Vagina (tissue), 2 donors: Measurements from ENCODE around the gene SELL. TPM values are rescaled to one million over a fixed set of nuclear protein-coding genes. Genes with fewer than 3 reads are reported as not detected.

Experiments used
- DNase-seq, 2 donors: peaks; one replicate each; pipeline ENCODE4 v3.0.0-alpha.2; 2017; ENCODE audit errors: extremely low spot score in 2 of 2
- H3K27ac ChIP-seq: fragments of 200-600 bp; sonication (generic); one replicate; pipeline ENCODE4 v1.5.1; 2019
- H3K27me3 ChIP-seq: fragments of 200-600 bp; sonication (generic); one replicate; pipeline ENCODE4 v1.5.1; 2019
- H3K36me3 ChIP-seq, 2 donors: fragments of 200-600 bp; sonication (generic); one replicate each; pipeline ENCODE4 v1.5.1; 2017 to 2019
- H3K4me1 ChIP-seq: fragments of 200-600 bp; sonication (generic); one replicate; pipeline ENCODE4 v1.5.1; 2019
- H3K4me3 ChIP-seq, 2 donors: fragments of 200-600 bp; sonication (generic); 1 replicate in 1 of 2; 2 replicates in 1 of 2; pipeline ENCODE4 v1.5.1; 2016 to 2019
- H3K9me3 ChIP-seq: fragments of 200-600 bp; sonication (generic); one replicate; pipeline ENCODE4 v1.5.1; 2019
- POLR2A ChIP-seq, 2 donors: fragments of 450-650 bp; IDR thresholded peaks; one replicate each; pipeline ENCODE4 v1.6.1; 2017; ENCODE audit warnings: antibody characterized with exemption in 2 of 2, mild to moderate bottlenecking in 2 of 2, moderate library complexity in 2 of 2
- POLR2AphosphoS5 ChIP-seq, 2 donors: sonication (generic); formaldehyde crosslinking; IDR thresholded peaks; one replicate each; pipeline ENCODE4 v1.9.0; 2017; ENCODE audit warnings: antibody characterized with exemption in 2 of 2, mild to moderate bottlenecking in 2 of 2, low read depth in 1 of 2; ENCODE audit not compliant: insufficient read depth in 1 of 2
- intact Hi-C: fragments of 100-400 bp; cut with DNase I; formaldehyde crosslinking; loops from one replicate; pipeline ENCODE4 v1.15.1; 2023
- total RNA-seq: library from RNA; depleted of rRNA; stranded (reverse); fragments of >200 nt; gene quantifications from one replicate; pipeline ENCODE4 v1.2.3, GENCODE V29; 2016
- TF ChIP-seq, protein P1 (sequence below), 3 experiments: fragments of 450-650 bp in 2 of 3; fragments of 200-600 bp in 1 of 3; sonication (generic) in 1 of 3; IDR thresholded peaks; one replicate each; pipeline ENCODE4 v1.5.1; 2017 to 2019; ENCODE audit warnings: antibody characterized with exemption in 3 of 3, mild to moderate bottlenecking in 2 of 3, moderate library complexity in 2 of 3

Gene SELL
- total RNA-seq, 1 donor from 2014 or later = not detected

DNA sequence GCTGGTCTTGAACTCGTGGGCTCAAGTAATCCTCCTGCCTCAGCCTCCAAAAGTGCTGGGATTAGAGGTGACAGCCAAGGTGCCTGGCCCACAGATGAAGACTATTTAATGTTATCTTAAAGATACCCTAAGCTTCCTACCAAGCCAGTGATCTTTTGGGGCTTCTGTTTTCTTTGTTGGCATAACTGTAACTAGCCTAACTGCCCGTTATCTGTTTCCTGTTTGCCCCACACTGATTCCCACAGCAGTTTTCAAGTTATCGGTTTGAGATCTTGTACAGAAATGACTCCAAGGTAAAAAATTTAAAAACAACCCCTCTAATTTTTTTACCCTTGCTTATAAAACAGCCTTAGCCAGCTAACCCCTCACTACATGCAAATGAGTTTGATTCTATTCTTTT lies 12.4 kb downstream of the SELL start:
- Histone ChIP-seq H3K4me3 (no peak overlapping the region), H3K36me3 (no peaks in the 10 kb centered on the region), H3K9me3 (no peaks in the 10 kb centered on the region), H3K27me3 (no peaks in the 10 kb centered on the region), H3K4me1 (no peaks in the 10 kb centered on the region), H3K27ac (no peak overlapping the region)
- DNase-seq = no peak
- TF ChIP-seq, protein P1, sequence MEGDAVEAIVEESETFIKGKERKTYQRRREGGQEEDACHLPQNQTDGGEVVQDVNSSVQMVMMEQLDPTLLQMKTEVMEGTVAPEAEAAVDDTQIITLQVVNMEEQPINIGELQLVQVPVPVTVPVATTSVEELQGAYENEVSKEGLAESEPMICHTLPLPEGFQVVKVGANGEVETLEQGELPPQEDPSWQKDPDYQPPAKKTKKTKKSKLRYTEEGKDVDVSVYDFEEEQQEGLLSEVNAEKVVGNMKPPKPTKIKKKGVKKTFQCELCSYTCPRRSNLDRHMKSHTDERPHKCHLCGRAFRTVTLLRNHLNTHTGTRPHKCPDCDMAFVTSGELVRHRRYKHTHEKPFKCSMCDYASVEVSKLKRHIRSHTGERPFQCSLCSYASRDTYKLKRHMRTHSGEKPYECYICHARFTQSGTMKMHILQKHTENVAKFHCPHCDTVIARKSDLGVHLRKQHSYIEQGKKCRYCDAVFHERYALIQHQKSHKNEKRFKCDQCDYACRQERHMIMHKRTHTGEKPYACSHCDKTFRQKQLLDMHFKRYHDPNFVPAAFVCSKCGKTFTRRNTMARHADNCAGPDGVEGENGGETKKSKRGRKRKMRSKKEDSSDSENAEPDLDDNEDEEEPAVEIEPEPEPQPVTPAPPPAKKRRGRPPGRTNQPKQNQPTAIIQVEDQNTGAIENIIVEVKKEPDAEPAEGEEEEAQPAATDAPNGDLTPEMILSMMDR (IDR thresholded peaks at IDR 0.05) = no peak
- no peak for TF ChIP-seq POLR2A (IDR thresholded peaks at IDR 0.05)
- no peak for TF ChIP-seq POLR2AphosphoS5 (IDR thresholded peaks at IDR 0.05; ENCODE audit: insufficient read depth in 1 of 2, low read depth in 1 of 2)
- intact Hi-C loops = no loop called here

DNA sequence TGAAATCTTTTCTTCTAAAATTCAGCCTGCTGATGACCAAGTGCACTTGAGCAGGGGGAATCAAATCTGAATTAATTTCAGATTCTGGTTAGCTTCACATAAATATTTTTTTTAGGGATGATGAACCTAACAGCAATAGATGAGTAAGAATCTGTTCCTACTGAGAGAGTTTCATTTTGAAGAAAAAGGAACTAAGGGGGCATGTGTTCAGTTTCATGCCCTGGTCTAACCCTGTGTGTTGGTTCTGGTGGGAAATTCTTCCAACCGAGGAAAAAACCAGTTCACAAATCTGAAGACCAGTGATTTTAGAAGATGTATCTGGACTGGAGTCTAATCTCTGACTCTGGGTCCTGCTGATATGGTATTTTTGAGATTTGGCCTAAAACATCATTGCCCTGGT lies 13.7 kb downstream of the SELL start:
- intact Hi-C loops = no loop called here
- H3K4me3 ChIP-seq = no peak overlapping the region
- H3K27me3 ChIP-seq = no peaks in the 10 kb centered on the region
- H3K4me1 ChIP-seq = no peaks in the 10 kb centered on the region
- no peak for DNase-seq
- H3K27ac ChIP-seq = no peak overlapping the region
- H3K36me3 ChIP-seq = no peaks in the 10 kb centered on the region
- TF ChIP-seq POLR2AphosphoS5 (IDR thresholded peaks at IDR 0.05; ENCODE audit: insufficient read depth in 1 of 2, low read depth in 1 of 2) = no peak
- no peak for TF ChIP-seq POLR2A (IDR thresholded peaks at IDR 0.05)
- TF ChIP-seq, protein P1 (IDR thresholded peaks at IDR 0.05) = no peak
- H3K9me3 ChIP-seq = no peaks in the 10 kb centered on the region

DNA sequence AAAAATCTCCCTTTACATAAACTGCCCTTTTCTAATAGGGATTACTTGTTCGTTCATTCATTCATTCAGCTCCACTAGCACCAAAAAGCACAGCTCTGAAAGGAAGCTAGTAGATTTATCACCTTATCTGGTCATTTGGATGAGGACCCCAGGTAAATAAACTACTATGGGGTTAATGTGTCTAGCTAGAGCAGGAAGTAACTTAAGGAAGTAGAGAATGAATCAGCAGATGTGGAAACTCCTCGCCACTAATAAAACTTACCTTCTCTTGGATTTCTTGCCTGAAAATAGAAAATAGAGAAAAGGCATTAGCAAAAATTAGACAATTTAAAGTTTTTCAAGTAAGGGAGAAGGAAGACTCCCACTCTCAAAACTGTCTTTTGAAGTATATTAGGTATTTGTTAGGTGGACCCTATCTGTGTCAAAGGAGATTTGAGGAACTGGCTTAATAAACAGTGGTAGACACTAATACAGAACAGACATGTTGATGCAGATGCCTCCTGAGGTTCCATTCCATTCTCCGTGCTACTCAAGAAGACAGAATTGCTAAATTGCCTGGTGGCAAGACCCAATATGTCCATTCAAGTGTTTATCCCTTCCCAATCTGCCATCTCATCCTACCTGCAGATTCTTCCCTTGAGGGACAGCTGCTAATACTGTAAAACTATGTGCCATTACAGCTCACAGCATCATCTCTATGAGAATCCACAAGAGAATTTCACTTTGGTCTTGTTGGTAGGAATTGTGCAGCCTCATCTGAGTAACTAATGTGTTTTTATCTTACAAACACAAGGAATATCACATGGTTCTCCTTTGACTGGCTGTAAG lies 14.9 kb downstream of the SELL start:
- intact Hi-C loops = no loop called here
- Histone ChIP-seq H3K9me3 (no peaks in the 10 kb centered on the region), H3K4me3 (no peak overlapping the region), H3K4me1 (no peaks in the 10 kb centered on the region), H3K27me3 (no peaks in the 10 kb centered on the region), H3K36me3 (no peaks in the 10 kb centered on the region), H3K27ac (no peak overlapping the region)
- no peak for DNase-seq
- TF ChIP-seq POLR2AphosphoS5 (IDR thresholded peaks at IDR 0.05; ENCODE audit: insufficient read depth in 1 of 2, low read depth in 1 of 2) (no peak), POLR2A (IDR thresholded peaks at IDR 0.05) (no peak)
- TF ChIP-seq, protein P1 (IDR thresholded peaks at IDR 0.05) = no peak

DNA sequence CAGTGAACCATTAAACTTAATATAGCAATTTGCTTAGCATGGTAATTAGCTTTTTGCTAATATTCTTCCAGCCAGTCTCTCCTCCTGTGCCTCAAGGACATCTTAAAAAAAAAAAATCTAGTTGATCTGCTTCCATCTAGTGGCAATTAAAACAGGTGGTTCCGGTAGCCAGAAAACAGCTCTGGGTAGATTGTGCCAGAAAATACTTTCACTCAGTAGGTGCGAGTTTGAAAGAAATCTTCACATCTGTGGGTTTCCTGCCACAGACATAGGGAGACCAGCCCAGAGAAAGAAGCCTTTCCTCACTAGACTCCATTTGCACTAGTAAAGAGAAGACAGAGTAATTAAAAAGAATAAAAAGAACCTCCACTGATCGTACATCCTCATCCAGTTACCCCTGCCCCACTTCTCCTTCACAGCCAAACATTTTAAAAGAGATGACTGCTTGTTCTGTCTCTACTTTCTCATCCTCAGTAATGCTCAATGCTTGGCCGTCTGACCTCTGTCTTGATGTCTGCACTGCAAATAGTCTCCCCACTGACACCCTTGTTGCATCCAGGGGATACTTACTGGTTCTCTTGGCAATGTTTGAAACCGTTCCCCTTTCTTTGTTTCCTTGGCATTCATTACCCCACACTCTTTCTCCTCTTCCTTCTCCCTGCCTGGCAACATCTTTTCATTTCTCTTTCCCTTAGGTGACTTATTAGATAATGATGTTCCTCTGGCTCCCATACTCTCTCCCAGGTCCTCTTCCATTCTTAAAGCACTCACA lies 16.9 kb downstream of the SELL start:
- Histone ChIP-seq H3K27ac (no peak overlapping the region), H3K9me3 (no peaks in the 10 kb centered on the region), H3K4me1 (no peaks in the 10 kb centered on the region), H3K36me3 (no peaks in the 10 kb centered on the region), H3K27me3 (no peaks in the 10 kb centered on the region), H3K4me3 (no peak overlapping the region)
- no peak for DNase-seq
- TF ChIP-seq POLR2AphosphoS5 (IDR thresholded peaks at IDR 0.05; ENCODE audit: insufficient read depth in 1 of 2, low read depth in 1 of 2) = no peak
- TF ChIP-seq, protein P1 (IDR thresholded peaks at IDR 0.05) = no peak
- TF ChIP-seq POLR2A (IDR thresholded peaks at IDR 0.05) = no peak
- intact Hi-C loops = no loop called here
